HFF-Myc (cell line): ENCODE measurements around the gene INS.

Source experiments
- DNase-seq: peaks from one replicate; pipeline ENCODE4 v3.0.0-alpha.2; 2011; ENCODE audit warnings: low read depth; ENCODE audit errors: extremely low read depth
- H3K4me3 ChIP-seq: replicated peaks from 2 replicates; pipeline ENCODE4 v1.5.1; 2011; ENCODE audit warnings: low read depth, mild to moderate bottlenecking, control low read depth, low read length
- TF ChIP-seq, protein P1 (sequence below): IDR thresholded peaks from 2 replicates; pipeline ENCODE4 v1.5.1; 2012; ENCODE audit warnings: mild to moderate bottlenecking, low read depth, low read length, control low read depth; ENCODE audit errors: missing control alignments

The INS gene

DNA sequence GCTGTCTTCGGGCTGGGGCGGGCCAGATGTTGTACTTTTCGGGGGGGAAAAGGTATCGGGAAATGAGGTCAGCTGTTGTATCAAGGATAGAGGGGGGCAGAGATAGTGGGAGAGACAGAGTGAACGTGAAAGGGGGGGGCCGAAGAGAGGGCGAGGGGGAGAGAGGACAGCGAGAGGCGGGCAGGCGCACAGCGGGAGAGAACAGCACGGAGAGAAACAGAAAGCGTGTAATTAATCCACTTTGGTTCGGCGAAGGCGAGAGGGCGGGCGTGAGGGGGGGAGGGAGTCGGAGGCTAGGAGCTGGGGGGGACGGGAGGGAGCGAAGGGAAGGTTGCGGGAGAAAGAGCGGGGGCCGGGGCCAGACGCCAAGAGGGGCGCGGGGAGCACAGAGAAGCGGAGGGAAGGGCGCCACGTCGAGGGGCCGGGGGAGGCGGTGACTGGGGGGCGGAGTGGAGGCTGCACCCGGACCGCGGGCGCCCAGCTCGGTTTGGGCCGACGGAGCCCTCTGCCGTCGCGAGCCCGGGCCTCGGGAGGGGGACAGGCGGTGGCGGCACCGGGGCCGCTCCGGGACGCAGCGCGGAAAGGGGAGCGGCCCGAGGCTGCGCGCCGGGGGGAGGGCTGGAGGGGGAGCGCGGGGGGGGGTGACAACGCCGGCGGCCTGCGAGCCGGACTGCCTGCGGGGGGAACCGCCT is 22.4 kb downstream of the INS start:
- TF ChIP-seq, protein P1, sequence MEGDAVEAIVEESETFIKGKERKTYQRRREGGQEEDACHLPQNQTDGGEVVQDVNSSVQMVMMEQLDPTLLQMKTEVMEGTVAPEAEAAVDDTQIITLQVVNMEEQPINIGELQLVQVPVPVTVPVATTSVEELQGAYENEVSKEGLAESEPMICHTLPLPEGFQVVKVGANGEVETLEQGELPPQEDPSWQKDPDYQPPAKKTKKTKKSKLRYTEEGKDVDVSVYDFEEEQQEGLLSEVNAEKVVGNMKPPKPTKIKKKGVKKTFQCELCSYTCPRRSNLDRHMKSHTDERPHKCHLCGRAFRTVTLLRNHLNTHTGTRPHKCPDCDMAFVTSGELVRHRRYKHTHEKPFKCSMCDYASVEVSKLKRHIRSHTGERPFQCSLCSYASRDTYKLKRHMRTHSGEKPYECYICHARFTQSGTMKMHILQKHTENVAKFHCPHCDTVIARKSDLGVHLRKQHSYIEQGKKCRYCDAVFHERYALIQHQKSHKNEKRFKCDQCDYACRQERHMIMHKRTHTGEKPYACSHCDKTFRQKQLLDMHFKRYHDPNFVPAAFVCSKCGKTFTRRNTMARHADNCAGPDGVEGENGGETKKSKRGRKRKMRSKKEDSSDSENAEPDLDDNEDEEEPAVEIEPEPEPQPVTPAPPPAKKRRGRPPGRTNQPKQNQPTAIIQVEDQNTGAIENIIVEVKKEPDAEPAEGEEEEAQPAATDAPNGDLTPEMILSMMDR = no peak
- DNase-seq = no peak
- H3K4me3 ChIP-seq = no peak overlapping the region

DNA sequence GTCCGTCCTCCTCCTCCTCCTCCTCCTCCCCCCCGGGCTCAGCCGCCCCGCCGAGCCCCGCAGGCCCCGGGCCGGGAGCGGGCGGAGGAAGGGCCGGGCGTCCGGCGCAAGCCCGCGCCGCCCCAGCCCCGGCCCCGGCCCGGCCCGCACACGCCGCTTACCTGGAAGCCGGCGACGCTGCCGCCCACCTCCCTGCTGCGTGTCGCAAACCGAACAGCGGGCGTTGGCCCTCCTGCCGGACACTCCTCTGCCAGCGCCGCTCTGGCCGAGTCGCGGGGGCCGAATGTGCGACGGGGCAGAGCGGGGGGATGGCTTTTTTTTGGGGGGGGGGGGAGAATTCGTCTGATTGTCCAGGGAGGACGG is 23.0 kb downstream of the INS start:
- no peak for DNase-seq
- no peak overlapping the region for H3K4me3 ChIP-seq
- TF ChIP-seq, protein P1 = no peak

DNA sequence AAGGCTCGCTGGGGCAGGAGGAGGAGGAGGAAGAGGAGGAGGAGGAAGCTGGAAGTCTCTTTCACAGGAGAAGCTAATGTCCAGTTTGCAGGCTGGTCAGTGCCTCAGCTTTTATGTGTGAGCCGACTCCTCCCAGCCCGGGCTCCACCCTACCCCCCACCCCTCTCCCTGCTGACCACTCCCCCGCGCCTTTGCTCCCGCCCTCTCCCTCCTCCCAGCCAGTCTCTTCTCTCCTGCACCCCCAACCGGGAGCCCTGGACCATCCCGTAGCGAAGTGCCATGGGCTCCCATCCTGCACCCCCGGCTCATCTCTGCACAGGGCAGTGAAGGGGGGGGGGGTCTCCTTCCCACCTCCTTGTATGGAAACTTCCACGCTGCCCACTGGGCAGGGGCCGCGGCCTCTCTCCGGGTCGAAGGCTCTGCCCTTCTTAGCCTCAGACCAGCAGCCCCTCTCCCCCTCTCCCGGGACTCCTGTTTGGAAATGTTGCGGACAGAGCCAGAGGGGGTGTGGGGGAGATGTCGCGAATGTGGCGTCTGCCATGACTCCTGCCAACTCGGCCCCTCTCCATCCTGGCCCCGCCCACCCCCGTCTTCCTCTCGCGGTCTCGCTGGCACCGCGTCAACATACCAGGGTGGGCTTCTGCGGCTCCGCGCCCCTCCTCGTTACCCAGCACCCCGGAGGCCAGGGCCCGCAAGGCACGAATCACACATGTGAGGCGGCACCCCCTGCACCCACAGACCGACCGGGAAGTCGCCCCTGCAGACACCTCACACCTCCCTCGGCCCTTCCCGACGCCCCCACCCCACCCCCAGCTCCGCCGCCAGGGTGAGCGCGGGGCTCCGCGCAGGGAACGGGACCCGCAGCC is 23.6 kb downstream of the INS start:
- DNase-seq = no peak
- no peak overlapping the region for H3K4me3 ChIP-seq
- TF ChIP-seq, protein P1 = no peak

DNA sequence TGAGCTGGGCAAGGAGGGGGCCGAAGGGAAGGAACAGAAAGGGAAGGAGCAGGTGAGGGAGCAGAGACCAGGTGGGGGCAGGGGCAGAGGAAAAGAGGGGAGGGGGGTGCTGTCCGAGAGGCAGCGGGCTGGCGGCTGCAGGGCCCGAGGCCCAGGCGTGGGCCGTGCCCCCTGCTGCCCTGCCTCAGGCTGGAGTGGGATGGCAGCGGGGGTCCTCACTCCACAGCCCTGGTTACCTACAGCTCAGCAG is 24.1 kb downstream of the INS start:
- TF ChIP-seq, protein P1 = no peak
- H3K4me3 ChIP-seq = no peak overlapping the region
- DNase-seq = no peak

DNA sequence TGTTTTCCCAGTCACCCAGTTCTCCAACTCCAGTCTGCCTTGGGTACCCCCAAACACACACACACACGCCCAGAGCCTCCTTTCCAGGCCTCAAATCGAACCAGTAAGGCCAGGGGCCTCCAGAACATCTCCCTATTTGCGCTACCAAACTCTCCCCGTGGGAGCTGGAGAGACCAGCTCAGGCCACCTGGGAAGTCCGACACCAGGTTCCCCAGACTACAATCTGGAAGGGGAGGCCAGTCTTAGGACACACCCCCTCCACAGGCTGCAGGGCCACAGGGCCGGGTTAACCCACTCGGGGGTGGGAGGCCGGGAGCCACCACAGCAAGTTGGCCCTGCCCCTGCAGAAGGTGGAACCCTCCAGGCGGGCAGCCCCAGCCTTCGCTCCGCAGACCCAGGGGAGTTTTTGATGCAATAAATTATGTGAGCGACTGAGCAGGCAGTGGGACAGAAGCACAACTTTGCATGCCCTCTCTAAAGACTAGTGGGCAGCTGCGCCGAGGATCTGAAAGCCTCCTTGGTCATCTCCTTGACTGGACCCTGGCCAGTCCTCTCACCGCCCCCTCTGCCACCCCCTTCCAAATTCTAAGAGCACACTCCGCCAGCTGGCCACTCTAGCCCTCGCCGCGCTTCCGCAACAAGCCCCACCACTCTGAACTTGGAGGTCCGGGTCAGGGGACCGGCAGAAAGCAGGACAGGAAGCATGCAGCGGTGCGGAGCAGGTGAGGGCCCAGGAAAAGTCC is 24.6 kb downstream of the INS start:
- no peak overlapping the region for H3K4me3 ChIP-seq
- TF ChIP-seq, protein P1 = no peak
- DNase-seq = no peak

DNA sequence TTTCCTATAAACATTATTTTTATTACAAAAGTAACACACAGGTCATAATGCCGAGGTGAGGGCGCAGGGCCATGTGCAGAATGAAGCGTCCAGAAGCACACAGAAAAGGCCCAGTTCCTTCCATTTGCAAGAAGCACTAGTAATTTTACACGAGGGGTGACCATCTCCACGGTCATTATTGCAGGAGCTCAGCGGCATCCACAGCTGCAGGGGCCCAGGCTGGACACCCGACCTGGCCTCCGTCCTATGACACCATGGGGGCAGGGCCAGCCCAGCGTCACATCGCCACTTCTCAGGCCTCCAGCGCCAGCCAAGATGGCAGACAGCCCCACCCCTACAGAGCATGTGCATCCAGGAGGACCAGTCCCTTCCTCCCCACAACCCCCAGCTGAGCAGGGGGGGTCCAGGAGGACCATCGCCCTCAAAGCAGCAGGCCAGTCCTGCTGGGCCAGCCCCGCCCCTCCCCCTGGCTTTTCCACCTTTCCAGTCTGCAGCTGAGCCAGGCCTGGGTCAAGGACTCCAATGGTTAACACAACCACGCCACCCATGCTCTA is 25.3 kb downstream of the INS start:
- H3K4me3 ChIP-seq = no peak overlapping the region
- TF ChIP-seq, protein P1 = no peak
- DNase-seq = no peak
